Central memory CD4-positive, alpha-beta T cell (primary cell): ENCODE data around the gene ARHGEF4.

Experiments used
- DNase-seq: peaks from one replicate; pipeline ENCODE4 v3.0.0; 2022

Gene ARHGEF4

GRCh38 chr2:131040661-131041401 lies 204.1 kb downstream of the ARHGEF4 start:
- no peak for DNase-seq

DNA sequence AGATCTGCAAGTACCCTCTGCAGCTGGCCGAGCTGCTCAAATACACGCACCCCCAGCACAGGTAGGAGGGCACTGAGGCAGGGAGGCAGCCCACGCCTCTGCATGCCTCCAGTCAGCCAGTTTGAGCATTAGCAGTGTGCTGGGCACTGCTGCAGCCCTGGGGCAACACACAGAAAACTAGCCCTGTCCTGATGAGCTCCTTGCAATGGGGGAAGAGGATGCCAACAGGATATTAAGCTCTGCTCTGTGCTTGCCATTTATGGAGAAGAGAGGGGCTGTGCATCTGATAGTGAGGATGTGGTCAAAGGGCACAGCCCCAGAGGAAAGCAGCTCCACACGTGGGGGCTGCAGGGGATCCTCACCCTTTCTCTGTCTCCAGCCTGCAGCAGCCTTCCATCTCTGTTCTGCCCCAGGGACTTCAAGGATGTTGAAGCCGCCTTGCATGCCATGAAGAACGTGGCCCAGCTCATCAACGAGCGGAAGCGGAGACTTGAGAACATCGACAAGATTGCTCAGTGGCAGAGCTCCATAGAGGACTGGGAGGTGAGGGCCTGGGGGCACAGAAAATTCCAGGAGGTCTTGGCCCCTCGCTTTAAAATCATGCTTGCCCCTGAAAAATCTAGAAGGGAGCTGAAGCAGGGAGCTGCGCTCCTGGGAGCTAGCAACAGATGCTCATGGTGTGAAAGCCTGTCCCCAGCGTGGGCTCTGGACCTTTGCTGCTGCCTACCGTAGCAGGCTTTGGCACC lies 204.9 kb downstream of the ARHGEF4 start:
- no peak for DNase-seq

DNA sequence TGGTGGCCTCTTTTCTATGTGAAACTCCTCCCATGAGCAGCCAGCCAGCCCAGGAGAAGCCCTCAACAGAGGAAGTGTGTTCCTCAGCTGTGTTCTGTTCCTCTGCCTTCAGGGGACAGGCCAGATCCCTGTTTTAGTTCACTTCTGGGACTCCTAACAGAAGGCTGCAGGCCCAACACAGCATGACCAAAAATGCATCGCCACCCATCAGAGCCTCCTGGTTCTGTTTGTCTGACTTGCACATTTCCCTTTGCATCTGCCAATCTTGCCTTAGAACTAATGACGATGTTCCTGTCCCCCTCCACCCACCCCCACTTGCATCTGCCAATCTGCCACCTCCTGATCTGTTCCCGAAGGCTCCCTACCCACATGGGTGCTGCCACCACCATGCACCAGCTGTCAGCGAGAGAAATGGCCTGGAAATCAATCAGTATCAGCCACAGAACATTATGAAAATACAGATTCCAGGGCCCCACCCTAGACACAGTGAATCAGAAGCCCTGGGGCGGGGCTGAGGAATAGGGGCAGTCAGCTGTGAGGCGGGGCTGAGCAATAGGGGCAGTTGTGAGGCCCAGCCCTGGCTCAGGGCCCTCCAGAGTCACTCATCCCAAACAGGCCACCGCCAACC lies 205.5 kb downstream of the ARHGEF4 start:
- DNase-seq: no peak

GRCh38 chr2:131043199-131044074 lies 206.7 kb downstream of the ARHGEF4 start:
- DNase-seq: no peak

GRCh38 chr2:131044075-131044756 lies 207.5 kb downstream of the ARHGEF4 start:
- DNase-seq: no peak

- DNase-seq: no peak
These were observed 208.0 kb downstream of the ARHGEF4 start for GRCh38 chr2:131044757-131045150.

GRCh38 chr2:131045286-131046027 lies 208.7 kb downstream of the ARHGEF4 start:
- DNase-seq: no peak

DNA sequence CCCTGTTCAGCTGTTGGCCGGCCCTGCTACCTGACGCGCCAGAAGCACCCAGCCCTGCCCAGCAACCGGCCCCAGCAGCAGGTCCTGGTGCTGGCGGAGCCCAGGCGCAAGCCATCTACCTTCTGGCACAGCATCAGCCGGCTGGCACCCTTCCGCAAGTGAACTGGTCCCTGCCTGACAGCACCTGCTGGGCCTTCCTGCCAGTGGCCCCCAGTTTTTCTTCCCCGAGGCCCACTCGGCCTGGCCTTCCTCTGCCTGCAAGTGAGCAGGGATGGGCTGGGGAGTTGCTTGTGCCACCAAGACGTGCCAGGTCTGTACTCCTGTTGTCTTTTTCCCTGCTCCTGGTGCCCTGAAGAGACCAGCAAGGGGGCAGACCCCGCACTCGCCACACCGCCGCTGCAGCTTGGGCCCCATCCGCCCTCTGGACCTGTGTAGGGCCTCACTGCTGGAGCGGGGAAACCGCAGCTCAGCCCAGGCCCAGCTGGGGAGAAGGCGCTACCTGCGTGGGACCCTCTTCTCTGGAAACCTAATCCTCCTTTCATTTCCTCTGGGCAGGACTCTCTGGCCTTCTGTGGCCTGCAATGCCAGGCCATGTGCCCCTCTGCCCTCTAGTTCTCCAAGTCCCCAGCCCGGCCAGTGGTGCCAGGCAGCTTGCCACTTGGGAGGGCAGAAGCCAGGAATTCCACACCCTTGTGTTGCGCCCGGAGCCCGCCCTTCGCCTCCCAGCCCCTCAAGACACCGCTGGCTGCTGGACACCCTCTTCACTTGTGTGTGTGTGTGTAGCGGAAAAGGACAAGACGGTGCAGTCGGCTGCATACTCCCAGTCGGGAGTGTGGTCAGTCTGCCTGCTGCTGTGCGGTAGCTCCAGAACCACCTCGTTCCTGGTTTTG lies 209.6 kb downstream of the ARHGEF4 start:
- no peak for DNase-seq

GRCh38 chr2:131046918-131047652 lies 210.4 kb downstream of the ARHGEF4 start:
- no peak for DNase-seq

- no peak for DNase-seq
These were observed 211.3 kb downstream of the ARHGEF4 start for GRCh38 chr2:131047920-131048560.

DNA sequence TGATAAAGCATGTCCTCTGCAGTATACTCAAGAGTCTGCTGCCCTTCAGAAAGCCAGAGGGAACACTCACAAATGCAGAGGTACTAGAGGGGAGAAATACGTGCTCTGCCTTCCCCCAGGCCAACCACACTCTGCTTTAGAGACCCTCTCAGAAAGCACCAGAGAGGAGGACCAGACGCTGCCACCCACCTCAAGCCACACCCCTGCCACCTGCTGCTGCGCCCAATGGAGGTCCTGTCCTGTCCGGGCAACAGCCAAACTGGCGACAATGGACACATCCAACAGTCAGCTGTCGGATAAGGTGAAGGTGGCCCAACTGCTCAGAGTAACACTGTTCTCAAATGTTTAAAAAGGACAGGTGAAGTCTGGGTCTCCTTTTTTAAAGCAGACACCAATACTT lies 211.9 kb downstream of the ARHGEF4 start:
- no peak for DNase-seq

DNA sequence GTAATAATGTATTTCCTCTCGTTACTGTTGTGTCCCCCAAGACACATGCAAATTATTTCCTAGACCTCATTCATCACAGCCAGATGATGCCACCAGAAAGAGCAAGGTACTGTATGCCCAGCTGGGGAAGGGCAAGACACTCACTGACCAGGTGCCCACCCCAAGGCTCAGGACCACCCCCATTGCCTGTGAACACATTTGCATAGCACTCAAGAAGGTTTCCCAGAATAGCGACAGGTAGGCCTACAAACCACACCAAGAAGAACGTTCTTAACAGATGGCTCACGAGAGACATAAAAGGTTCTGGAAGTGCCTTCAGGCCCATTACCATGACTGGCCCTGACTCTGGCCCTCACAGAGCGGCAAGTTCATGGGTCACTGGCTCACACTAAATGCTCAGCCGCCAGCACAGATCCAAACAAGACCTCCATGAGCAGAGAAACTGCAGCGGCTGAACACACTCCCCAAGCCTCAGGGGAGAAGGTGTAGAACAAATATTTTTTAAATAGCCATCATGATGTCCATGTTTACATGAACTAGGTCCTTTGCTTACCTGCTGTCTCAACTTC lies 212.5 kb downstream of the ARHGEF4 start:
- DNase-seq: no peak

- no peak for DNase-seq
These were observed 214.2 kb downstream of the ARHGEF4 start for GRCh38 chr2:131050896-131051295.

DNA sequence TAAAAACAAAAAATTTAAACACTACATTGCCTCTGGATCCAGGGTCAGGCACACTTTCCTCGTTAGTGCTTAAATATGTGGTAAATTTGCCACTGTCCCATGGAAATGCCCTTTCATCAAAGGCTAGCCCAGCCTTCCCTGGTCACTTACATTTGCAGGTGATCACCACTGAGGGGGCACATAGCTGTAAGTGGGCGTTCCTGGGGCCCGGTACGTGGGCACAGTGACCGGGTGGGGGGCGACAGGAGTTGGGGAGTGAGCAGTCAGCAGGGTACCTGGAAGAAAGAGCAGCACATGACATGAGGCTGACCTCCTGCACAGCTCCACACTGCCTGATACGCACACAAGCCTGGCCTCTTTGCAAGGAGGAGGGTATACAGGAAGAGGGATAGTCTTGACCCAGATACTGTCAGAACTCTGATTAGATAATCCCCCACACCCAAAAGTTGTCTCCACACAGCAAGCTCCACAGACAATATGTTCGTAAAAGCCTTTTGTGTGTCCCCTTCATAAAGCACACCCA lies 216.1 kb downstream of the ARHGEF4 start:
- no peak for DNase-seq

DNA sequence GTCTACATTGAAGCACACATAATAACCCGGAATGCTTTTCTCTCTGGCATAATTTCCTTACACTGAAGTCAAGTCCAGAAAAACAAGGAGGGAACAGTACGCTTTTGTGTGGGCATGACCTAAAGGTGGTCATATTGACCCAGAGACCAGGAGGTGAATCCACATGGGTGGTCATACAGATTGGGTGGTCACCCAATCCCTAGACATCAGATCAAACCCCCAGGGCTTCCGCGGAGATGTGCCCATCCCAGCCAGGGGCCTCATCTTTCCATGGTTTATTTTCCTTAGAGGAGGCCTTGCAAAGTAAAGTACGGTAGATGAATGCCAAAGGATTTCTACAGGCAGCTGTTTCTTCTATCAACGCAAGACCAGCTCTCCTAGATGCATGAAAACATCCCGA lies 217.8 kb downstream of the ARHGEF4 start:
- DNase-seq: no peak

GRCh38 chr2:131055169-131056065 lies 218.7 kb downstream of the ARHGEF4 start:
- no peak for DNase-seq

- no peak for DNase-seq
These were observed 219.7 kb downstream of the ARHGEF4 start for GRCh38 chr2:131056204-131056931.
